Stimulated activated CD8-positive, alpha-beta memory T cell treated with anti-CD3 and anti-CD28 coated beads, Interleukin-7, amount 100 ng/mL, for 24 hours (primary cell): ENCODE measurements around the gene BLMH.

Experiments
- DNase-seq: peaks from one replicate; pipeline ENCODE4 v3.0.0-alpha.2; 2020; ENCODE audit warnings: low read depth

The BLMH gene

DNA sequence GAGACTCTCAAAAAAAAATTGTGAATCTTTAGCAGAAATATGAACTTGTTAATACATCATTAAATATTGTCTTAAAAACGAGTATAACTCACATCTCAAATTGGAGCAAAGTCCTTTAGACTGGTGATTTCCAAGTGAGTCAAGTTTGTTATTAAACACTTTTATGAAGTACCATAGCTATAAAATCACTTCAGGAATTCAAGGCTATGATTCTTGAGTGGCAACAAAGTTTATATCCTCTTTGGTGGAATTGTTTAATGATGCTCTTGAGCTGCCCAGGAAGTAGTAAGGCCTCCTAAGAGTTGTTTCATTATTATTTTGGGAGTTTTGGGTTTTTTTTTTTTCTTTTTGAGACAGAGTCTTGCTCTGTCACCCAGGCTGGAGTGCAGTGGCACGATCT lies 16.7 kb upstream of the BLMH start:
- no peak for DNase-seq

DNA sequence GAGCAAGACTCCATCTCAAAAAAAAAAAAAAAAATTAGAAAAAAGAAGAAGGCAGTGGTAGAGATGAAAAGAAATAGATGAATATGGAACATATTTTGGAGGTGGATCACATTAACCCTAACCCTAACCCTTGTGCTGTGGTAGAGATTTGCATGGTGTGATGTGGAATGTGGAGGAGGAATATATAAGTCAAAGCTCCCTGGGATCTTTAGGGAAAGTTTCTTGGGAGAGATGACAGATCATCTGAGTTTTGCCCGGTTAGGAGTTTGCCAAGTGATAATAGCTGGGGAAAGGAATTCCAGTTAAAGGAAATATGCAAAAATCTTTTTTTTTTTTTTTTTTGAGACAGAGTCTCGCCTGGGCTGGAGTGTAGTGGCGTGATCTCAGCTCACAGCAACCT lies 13.0 kb upstream of the BLMH start:
- DNase-seq = no peak

DNA sequence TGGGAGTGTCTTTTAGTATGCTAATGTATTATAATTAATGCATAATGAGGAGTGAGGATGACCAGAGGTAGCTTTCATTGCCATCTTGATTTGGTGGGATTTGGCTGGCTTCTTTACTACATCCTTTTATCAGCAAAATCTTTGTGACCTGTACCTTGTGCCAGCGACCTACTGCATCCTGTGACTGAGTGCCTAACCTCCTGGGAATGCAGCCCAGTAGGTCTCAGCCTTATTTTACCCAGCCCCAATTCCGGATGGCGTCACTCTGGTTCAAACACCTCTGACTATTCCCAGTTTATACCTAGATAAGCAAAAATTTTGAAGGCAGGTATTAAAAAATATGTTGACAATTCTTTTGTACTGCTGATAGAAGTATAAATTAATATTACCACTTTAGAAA lies 10.5 kb upstream of the BLMH start:
- DNase-seq = no peak

DNA sequence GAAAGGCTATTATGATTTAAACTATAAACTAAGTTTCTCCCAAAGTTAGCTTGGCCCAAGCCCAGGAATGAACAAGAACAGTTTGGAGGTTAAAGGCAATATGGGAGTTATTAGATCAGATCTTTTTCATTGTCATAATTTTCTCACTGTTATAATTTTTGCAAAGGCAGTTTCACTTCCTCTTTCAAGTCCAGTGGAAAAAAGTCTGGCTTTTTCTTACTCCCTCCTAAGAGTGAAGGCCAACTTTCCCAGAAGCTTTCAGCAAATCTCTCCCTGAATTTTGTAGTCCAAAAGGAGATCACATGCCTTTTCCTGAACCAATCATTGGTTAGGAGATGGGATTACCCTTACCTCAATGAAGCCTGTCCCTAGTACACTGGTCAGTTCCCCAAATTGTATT lies 9.1 kb upstream of the BLMH start:
- DNase-seq = no peak

DNA sequence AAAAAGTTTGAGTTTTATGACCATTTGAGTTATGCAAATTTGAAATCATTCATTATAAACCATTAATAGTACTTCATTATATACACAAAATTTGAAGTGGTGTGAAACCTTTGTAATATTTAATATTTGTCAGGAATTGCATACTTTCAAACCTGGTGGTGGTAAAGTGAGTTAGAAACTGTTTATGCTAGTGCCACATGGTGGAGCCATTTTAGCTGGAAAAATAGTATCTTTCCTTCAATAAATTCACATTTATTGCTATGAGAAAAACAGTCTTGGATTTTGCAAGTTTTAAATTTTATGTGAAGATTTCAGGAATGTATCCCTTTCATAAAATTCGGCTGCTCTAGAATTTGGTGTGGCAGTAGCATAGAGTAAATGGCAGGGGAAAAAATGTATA lies 7.3 kb upstream of the BLMH start:
- no peak for DNase-seq

DNA sequence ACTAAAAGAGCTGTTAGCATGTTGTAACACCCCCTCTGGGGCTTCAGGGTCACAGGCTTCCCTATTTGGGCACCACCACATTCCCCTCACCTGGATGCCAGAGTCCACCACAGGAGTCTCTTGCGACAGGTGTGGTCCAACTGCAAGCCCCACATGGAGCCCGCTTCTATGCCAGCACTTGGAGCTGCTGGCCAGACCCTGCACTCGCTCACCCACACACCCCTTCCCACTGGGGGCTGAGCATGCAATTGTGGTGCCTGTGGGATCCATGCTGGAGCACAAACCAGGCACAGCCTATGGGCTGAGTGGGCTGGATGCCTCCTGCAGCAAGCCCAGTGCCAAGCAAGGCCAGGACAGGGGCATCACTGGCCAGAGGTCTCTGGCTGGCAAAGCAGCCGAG lies 6.0 kb upstream of the BLMH start:
- DNase-seq = no peak

DNA sequence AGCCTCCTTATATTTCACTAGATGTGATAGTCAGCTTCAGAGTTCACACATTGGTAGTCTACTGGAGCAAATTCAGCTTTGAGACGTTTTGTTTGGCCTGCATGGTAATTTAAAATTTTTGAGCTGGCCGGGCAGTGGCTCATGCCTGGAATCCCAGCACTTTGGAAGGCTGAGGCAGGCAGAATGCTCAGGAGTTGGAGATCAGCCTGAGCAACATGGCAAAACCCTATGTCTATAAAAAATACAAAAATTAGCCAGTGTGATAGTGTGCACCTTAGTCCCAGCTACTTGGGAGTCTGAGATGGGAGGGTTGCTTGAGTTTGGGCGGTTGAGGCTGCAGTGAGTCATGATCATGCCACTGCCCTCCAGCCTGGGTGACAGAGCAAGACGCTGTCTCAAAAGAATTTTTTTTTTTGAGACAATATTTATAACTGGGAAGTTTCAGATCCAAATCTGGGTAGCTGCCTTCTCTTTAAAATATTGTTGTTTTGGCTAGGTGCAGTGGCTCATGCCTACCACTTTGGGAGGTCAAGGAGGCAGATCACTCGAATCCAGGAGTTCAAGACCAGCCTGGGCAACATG lies 4.8 kb upstream of the BLMH start:
- no peak for DNase-seq

DNA sequence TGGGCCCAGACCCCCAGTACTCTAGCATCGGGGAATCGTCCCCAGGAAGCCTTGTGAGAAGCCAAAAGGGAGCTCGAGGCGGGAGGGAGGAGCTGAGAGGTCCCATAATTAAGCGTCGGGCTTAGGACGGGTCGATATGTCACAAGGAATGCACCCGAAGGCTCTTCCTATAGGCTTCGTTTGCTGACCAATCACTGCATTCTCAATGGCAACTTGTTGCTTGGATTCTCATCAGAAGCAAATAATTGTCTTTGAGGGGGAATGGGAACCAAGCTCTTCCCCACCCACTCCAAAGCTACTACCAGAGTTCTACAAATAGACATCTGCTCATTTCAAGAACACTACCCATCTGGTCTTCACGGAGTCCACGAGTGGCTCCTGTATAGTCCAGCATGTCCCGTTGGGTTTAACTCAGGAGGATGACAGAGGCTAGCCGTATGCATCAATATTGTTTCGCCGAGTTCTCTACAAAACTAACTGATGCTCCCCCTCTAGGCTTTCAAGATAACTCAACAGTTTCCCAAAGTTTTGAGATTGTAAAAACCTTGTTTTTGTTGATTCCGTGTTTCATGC lies 628 bp upstream of the BLMH start:
- no peak for DNase-seq

DNA sequence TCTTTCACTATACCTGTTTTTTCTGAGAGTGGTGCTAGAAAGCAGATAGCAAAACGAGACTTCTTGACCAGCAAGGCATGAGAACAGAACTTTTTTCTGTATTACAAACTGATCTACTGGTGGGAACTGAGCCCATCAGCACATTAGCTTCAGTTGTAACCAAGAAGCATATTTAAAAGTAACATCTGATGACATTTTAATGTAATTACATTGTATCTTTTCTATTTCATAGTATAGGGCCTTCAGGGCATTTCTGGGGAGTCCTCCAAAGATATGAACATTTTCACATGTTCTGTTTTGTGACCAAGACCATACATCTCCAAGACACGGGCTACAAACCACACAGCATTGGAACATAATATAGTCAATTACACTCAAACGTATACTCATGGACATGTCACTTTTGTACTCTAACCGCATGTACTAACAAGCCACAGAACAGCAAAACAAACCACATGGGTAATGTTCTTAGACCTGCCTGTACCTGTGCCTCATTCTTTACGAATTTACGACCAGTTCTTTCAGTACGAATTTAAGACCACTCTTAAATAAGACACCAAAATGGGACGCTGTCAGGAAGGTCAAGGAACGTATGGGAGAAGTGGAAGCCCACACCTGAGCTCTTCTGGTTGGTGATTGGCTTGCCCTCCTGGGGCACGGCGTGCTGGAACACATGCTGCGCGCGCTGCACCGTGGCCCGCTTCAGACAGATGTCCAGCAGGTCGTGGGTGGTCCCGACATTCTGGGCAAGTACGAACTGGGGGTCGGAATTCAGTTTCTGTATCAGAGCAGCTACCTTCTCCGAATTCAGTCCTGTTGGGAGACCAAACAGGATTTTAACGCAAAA lies 825 bp downstream of the BLMH start:
- DNase-seq = peak; percentile 21

DNA sequence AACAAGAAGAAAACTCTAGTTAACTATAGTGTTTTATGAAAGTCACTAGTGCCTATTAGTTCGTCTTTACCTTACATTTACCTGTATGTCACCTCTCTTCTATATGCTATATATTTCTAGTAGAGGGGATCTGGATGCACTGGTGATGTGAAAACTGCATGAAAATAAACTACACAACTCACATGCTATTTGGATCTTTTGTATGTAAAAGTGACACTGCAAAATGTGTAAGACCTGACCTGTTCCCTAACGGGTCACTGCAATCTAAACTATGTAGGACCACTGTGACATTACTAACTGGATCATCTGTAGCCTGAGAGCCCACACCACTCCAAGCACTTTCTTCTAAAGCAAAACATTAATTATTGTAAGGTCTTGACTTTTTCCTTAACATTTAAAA lies 1.7 kb downstream of the BLMH start:
- no peak for DNase-seq

DNA sequence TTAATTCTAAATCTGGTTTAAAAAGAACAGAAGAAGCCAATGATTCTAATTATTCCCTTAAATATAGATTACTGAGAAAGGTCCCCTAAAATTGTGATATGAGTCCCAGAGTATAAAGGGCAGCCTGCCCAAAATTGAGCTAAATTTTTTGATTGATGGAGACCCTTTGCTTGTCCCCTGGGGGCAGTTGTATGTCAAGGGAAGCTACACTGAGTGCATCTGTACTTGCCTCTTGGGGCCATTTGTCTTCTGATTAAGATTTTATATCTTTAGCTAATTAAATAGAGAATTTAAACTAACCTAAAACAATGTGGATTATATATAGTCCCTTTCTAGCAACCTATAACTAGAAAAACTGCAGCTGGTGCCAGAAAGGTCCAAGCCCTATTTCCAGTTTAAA lies 12.6 kb downstream of the BLMH start:
- no peak for DNase-seq

DNA sequence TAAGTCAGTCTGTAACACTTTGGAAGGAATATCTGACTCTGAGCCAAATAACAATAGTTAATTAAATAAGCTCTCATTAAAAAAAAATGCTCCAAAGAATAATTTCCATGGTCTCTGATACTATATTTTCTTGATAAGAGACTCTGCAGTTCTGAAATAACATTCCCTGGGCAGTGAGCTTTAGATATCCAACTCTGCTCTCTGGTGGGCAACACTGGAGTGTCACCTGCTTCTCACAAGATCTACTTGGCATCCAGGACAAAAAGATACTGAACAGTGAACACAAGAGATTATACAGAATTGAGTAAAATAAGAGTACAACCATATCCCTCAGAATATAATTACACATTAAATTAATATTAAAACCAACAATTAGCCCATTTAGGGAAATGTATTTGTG lies 13.7 kb downstream of the BLMH start:
- DNase-seq = no peak

DNA sequence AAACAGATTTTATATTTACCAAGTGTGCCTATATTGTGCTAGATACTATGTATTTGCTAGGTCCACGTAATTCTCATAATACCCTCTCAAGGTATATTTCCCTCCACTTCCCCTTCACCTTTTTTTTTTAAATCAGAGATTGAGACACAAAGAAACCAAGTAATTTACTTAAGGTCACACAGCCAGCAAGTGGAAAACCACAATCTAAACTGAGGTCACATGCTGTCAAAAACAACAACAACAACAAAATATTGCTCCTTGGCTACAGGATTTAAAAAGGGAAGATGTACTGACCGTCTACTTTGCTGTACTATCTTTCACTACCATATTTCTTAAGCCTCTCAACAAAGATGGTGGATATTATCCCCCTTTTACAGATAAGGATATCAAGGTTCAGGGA lies 15.8 kb downstream of the BLMH start:
- DNase-seq = no peak

DNA sequence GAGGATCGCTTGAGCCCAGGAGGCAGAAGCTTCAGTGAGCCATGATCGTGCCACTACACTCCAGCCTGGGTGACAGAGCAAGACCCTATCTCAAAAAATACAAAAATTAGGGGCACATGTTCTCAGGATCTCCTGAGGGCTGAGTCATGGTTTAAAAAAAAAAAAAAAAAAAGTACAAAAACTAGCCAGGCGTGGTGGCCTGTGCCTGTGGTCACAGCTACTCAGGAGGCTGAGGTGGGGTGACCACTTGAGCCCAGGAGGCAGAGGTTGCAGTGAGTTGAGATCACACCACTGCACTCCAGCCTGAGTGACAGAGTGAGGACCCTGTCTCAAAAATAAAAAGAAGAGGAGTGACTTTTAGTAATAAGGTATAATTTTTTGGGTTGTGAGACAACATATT lies 16.9 kb downstream of the BLMH start:
- no peak for DNase-seq

DNA sequence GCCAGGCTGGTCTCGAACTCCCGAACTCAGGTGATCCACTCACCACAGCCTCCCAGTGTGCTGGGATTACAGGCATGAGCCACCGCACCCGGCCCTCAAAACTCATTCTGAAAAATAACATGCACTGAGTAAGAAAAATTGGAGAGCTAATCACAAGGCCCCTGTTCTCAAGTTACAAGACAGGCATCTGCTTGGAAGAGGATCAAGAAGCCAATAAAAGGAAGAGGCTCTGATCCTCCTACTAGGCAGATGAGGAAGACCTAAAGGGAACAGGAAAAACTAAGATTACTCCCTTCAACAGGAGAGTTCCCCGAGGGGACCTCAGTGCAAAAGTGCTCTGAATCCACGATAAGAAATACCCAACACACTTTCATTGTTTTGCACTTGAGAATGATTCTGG lies 18.4 kb downstream of the BLMH start:
- no peak for DNase-seq

DNA sequence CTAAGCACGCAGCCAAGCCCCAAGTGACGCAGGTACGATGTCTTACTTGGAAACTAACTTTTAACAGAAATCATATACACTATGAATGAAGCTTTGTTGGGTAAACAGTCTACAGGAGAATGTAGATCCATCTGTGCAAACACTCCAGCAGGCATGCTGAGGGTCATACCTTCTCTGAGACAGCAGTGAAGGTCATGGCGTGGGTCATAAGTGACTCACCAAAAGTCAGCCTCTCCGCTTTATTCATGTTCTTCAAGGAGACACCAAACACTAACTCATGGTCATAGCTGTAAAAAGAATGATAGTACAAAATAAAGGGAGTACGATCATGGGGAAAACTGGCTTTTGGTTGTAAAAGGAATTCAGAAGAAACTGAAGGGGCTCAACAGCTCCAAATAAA lies 20.6 kb downstream of the BLMH start:
- no peak for DNase-seq

DNA sequence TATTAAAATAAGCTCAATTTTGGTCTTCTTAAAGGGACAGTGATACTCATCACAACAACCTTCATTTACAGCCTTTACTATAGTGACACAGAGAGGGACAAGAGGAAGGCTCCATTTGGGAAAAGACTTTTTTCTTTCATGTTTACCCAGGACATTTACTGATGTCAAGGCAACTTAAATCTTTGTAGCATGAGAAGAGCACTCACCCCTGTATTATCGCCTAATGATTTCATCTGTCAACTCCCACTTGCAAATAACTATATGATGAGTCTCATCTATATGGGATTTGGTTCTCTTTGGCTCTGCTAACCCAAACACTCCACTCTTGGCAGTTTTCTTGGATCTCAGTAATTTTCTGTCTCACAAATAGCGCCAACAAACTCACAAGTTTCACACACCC lies 24.1 kb downstream of the BLMH start:
- DNase-seq = no peak

DNA sequence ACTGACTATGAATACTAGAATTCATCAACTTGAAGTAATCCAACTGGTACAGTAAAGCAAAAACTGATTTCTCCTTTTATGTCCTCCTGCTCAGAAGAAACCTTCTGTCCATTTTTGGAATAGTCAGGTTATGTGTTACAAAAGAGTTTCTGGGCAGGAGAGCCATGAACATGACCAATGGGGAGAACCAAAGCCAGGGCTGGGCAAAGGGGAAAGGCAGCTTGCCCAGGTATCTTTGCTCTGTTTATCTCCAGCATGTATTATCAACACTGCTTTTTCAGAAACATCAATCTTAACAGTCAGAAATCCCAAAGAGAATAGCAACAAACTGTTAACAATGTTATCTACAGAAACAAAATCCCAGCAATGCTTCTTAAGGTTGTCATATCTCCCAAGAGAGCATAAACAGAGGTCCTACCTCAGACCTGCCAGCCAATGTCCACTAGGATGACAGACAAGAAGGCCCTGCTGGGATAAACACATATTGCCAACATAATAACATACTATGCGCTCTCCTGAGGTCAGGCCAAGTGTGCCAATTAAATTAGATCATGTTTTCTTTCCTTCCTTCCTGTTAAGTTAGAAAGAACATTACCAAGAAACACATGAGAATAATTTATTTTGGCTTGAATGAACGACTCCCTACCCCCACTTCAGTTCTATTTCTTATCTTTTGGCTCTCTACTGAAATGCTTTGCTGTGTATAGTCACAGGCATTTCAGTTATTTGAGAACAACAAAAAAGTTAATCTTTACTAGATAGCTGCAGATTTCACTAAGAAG lies 28.0 kb downstream of the BLMH start:
- no peak for DNase-seq

DNA sequence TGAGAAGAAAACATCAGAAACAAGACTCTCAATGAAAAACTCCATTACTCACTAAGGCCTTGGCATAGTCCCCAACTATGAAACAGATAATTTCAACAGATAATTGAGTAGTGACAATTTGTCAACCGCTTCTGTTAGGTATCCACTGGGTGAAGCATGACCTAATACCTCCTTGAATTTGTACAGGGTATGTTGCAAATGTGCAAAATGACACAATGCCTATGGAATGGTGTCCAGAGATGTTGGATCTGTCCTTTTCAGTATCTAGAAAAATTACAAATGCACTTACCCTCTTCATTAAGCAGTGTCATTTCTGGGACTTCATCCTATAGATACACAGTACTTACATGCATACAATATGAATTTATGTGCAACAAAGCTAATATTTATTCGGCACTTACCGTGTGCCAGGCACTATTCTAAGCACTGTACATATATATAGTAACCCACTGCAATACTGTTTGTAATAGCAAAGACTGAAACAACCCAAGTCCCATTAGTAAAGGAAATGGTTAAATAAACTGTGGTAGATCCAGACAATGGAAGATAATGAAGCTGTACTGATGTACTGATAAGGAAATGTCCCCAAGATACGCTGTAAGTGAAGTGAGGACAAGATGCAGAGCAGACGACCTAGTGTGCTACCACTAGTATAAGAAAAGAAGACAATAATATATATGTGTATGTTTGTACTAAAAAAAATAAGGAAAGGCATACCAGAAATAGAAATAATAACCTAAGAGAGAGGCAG lies 34.8 kb downstream of the BLMH start:
- no peak for DNase-seq

DNA sequence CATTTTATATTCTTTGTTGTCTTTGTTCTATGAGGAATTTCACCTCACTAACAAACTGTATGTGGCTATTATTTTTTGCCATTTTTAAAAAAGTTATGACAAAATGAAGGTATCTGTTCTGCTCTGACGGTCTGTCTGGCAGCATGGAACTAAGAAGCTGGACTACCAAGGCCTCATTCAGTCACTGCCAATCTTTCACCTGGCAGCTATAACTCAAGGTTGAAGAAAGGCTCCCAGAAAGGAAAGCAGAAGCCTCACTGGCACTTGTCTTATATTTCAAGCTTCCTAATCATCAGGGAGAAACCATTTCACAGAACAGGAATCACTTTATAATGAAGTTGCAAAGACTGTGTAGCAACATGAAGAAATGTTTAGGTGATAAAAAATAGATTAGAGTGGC lies 37.6 kb downstream of the BLMH start:
- DNase-seq = no peak

DNA sequence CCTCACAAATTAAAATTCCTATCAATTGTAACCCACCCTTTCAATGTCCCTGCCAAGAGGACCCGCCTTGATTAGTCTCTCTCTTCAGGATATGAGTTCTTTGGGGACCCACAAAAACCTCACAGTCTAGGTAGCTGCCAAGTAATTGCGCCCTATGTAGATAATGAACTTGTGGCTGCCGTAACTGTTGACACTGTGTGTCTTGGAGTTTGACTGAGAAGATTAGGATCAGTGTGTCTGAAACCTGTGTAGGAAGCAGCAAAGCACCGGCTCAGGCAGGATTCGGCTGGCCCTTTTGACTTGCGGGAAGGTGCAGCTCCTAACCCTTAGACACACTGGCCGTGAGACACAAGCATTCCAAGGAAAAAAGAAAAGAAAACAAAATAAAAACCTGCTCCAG lies 38.4 kb downstream of the BLMH start:
- DNase-seq = no peak

DNA sequence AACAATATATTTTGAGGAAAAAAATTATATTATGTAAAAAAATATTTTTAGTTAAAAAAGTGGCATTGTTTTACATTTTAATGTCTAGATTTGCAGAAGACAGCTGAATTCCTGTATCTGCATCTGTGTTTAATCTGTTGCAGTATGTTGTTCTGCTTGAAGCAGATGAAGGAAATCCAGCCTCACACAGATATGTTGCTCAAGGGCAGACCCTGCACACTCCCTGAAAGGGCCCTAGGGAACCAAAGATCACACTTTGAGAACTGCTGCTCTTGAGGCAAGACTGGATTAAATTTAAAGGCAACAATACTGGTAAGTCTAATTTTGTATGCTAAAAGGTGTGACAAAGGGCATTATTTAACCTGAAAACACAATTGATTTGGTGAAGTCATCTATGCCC lies 39.8 kb downstream of the BLMH start:
- DNase-seq = no peak
